Activated CD8-positive, alpha-beta T cell treated with anti-CD3 and anti-CD28 coated beads, Interleukin-2, amount 10 ng/mL, durations not matched to agents 7 days and 5 days (primary cell): ENCODE results near the gene DENND4B. TPM values are rescaled to one million over a fixed set of nuclear protein-coding genes. Genes with fewer than 3 reads are reported as not detected.
"Not testable (repeated sequence)": the region's sequence is repeated elsewhere in the genome, so short reads cannot be mapped to it uniquely, and the experiment has no call there.

Source experiments
- ATAC-seq: fragments of 150-1000 bp; cut with Tn5 transposase; one replicate; pipeline ENCODE4 v1.10.0; 2021; ENCODE audit warnings: moderate library complexity
- CTCF ChIA-PET: fragments of 350-600 bp; sonication (Branson Sonifier 250); formaldehyde crosslinking; loops from one replicate; lab custom pipeline; 2021; ENCODE audit warnings: antibody characterized with exemption; lab: Charles Lee
- POLR2A ChIA-PET: fragments of 350-600 bp; sonication (Branson Sonifier 250); formaldehyde crosslinking; loops from one replicate; lab custom pipeline; 2021; ENCODE audit warnings: antibody characterized with exemption; lab: Charles Lee
- DNase-seq: peaks from one replicate; pipeline ENCODE4 v3.0.0-alpha.2; 2020
- H3K27ac Mint-ChIP-seq: one replicate; pipeline ENCODE4 v1.8.0; 2021; ENCODE audit warnings: mild to moderate bottlenecking, mixed read lengths
- H3K27me3 Mint-ChIP-seq: one replicate; pipeline ENCODE4 v1.8.0; 2021; ENCODE audit warnings: low read depth, mixed read lengths
- H3K36me3 Mint-ChIP-seq: one replicate; pipeline ENCODE4 v1.8.0; 2021; ENCODE audit warnings: low read depth, mixed read lengths
- H3K4me1 Mint-ChIP-seq: one replicate; pipeline ENCODE4 v1.8.0; 2021; ENCODE audit warnings: low read depth, mixed read lengths
- H3K4me3 Mint-ChIP-seq: one replicate; pipeline ENCODE4 v1.8.0; 2021; ENCODE audit warnings: mild to moderate bottlenecking, mixed read lengths
- H3K9me3 Mint-ChIP-seq: one replicate; pipeline ENCODE4 v1.8.0; 2022; ENCODE audit warnings: mixed read lengths; ENCODE audit not compliant: insufficient read depth
- total RNA-seq, 2 experiments: library from RNA; stranded (reverse); gene quantifications; one replicate each; pipeline ENCODE4 v1.2.3, GENCODE V29; 2021

The DENND4B gene
- total RNA-seq, 2 experiments from 2014 or later = 140 to 143 TPM

GRCh38 chr1:153907134-153907533 is 39.4 kb downstream of the DENND4B start:
- H3K36me3 Mint-ChIP-seq = peaks cover 27% of the 10 kb centered on the region
- ATAC-seq (no peak), DNase-seq (no peak)
- H3K9me3 Mint-ChIP-seq = no peaks in the 10 kb centered on the region
- no peaks in the 10 kb centered on the region for H3K27me3 Mint-ChIP-seq
- H3K4me3 Mint-ChIP-seq = no peak overlapping the region
- ChIA-PET POLR2A (no interaction called here), CTCF (no interaction called here)
- peaks cover 15% of the 10 kb centered on the region for H3K4me1 Mint-ChIP-seq
- H3K27ac Mint-ChIP-seq = no peak overlapping the region

GRCh38 chr1:153906396-153906795 is 40.1 kb downstream of the DENND4B start:
- H3K36me3 Mint-ChIP-seq = peaks cover 22% of the 10 kb centered on the region

DNA sequence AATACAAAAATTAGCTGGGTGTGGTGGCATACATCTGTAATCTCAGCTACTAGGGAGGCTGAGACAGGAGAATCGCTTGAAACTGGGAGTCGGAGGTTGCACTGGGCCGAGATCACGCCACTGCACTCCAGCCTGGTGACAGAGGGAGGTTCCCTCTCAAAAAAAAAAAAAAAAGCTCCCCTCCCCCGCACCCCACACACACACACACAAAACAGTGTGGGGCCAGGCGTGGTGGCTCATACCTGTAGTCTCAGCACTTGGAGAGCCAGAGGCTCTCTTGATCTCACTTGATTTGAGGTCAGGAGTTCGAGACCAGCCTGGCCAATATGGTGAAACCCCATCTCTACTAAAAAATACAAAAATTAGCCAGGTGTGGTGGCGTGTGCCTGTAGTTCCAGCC is 40.6 kb downstream of the DENND4B start:
- H3K27me3 Mint-ChIP-seq, ATAC-seq, POLR2A ChIA-PET, H3K27ac Mint-ChIP-seq, H3K4me3 Mint-ChIP-seq, H3K9me3 Mint-ChIP-seq, H3K4me1 Mint-ChIP-seq, DNase-seq, CTCF ChIA-PET: not testable (repeated sequence)
- peaks cover 21% of the 10 kb centered on the region for H3K36me3 Mint-ChIP-seq

More at GRCh38 chr1:153906396-153906795, 40.1 kb downstream of the DENND4B start:
- H3K4me3 Mint-ChIP-seq = no peak overlapping the region
- ChIA-PET POLR2A (no interaction called here), CTCF (no interaction called here)
- no peaks in the 10 kb centered on the region for H3K9me3 Mint-ChIP-seq
- H3K4me1 Mint-ChIP-seq = peaks cover 12% of the 10 kb centered on the region
- no peak for DNase-seq
- H3K27me3 Mint-ChIP-seq = no peaks in the 10 kb centered on the region
- no peak for ATAC-seq
- H3K27ac Mint-ChIP-seq = peak overlapping the region; percentile 8

- Mint-ChIP-seq H3K27me3 (no peaks in the 10 kb centered on the region), H3K36me3 (peaks cover 26% of the 10 kb centered on the region), H3K9me3 (no peaks in the 10 kb centered on the region), H3K27ac (no peak overlapping the region), H3K4me3 (no peak overlapping the region), H3K4me1 (peaks cover 11% of the 10 kb centered on the region)
- CTCF ChIA-PET = no interaction called here
- POLR2A ChIA-PET = no interaction called here
- DNase-seq (no peak), ATAC-seq (no peak)
Observed at GRCh38 chr1:153903841-153904455, 42.6 kb downstream of the DENND4B start.

DNA sequence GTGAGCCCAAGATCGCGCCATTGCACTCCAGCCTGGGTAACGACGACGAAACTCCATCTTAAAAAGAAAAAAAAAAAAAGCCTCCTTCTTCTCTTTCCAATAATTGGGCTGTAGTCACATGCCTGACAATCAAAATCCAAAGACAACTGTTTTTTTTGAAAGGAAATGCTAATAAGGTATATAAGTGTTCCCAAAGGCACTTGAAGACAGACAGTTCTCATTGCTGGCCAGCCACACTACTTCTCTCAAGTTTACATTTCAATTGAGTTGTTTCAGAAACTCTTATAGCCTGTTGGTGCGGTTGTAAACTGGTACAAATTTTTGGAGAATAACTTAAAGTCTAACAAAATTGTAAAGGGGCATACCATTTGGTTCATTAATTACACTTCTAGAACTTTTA is 47.0 kb downstream of the DENND4B start:
- DNase-seq (no peak), ATAC-seq (no peak)
- CTCF ChIA-PET = no interaction called here
- Mint-ChIP-seq H3K4me1 (peaks cover 12% of the 10 kb centered on the region), H3K27me3 (no peaks in the 10 kb centered on the region), H3K27ac (no peak overlapping the region), H3K4me3 (no peak overlapping the region), H3K9me3 (no peaks in the 10 kb centered on the region), H3K36me3 (peaks cover 25% of the 10 kb centered on the region)
- POLR2A ChIA-PET = interaction anchor here (1.0 kb wide), 1 partner anchor 46 kb away, joined by 3 read pairs; no protein-coding TSS in a partner anchor

DNA sequence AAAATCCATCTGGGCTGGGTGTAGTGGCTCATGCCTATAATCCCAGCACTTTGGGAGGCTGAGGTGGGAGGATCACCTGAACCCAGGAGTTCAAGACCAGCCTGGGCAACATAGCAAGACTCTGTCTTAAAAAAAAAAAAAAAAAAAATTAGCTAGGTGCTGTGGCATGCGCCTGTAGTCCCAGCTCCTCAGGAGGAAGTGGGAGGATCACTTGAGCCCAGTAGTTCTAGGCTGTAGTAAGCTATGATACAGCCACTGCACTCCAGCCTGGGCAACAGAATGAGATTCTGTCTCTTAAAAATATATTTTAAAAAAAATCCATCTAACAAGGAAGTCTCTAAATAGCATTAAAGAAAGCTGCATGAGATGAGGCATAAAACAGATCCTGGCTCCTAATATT is 50.7 kb downstream of the DENND4B start:
- H3K4me3 Mint-ChIP-seq, H3K27me3 Mint-ChIP-seq, DNase-seq, ATAC-seq, H3K9me3 Mint-ChIP-seq: not testable (repeated sequence)
- Mint-ChIP-seq H3K27ac (peak overlapping the region; percentile 31), H3K4me1 (peaks cover 20% of the 10 kb centered on the region), H3K36me3 (peaks cover 37% of the 10 kb centered on the region)
- ChIA-PET CTCF (interaction anchor here (1.0 to 1.4 kb wide), 2 partner anchors 13 to 21 kb away, joined by 3 to 4 read pairs; no protein-coding TSS in a partner anchor), POLR2A (interaction anchor here (0.7 kb wide), 1 partner anchor 35 kb away, joined by 3 read pairs; no protein-coding TSS in a partner anchor)

GRCh38 chr1:153891042-153891441 is 55.5 kb downstream of the DENND4B start:
- ATAC-seq, H3K4me3 Mint-ChIP-seq, DNase-seq, H3K27ac Mint-ChIP-seq, CTCF ChIA-PET, H3K27me3 Mint-ChIP-seq, POLR2A ChIA-PET, H3K9me3 Mint-ChIP-seq: not testable (repeated sequence)
- peaks cover 41% of the 10 kb centered on the region for H3K36me3 Mint-ChIP-seq
- peaks cover 30% of the 10 kb centered on the region for H3K4me1 Mint-ChIP-seq

GRCh38 chr1:153888533-153888932 is 58.0 kb downstream of the DENND4B start:
- CTCF ChIA-PET = interaction anchor here (1.0 to 1.1 kb wide), 2 partner anchors 8 to 35 kb away, joined by 3 to 4 read pairs; no protein-coding TSS in a partner anchor
- Mint-ChIP-seq H3K4me3 (peak overlapping the region; percentile 32), H3K4me1 (peaks cover 22% of the 10 kb centered on the region)

GRCh38 chr1:153886127-153886526 is 60.4 kb downstream of the DENND4B start:
- Mint-ChIP-seq H3K4me3 (no peak overlapping the region), H3K36me3 (peaks cover 29% of the 10 kb centered on the region), H3K27ac (no peak overlapping the region), H3K9me3 (no peaks in the 10 kb centered on the region), H3K4me1 (peaks cover 21% of the 10 kb centered on the region), H3K27me3 (no peaks in the 10 kb centered on the region)
- ChIA-PET POLR2A (interaction anchor here (0.6 kb wide), 2 partner anchors 24 to 308 kb away, joined by 3 to 4 read pairs; no protein-coding TSS in a partner anchor), CTCF (no interaction called here)
- no peak for ATAC-seq
- no peak for DNase-seq

More at GRCh38 chr1:153888533-153888932, 58.0 kb downstream of the DENND4B start:
- Mint-ChIP-seq H3K27me3 (no peaks in the 10 kb centered on the region), H3K36me3 (peaks cover 40% of the 10 kb centered on the region), H3K27ac (peak overlapping the region; percentile 61), H3K9me3 (no peaks in the 10 kb centered on the region)
- DNase-seq = no peak
- POLR2A ChIA-PET = no interaction called here
- ATAC-seq = peak; percentile 75

- CTCF ChIA-PET = interaction anchor here (1.1 to 1.2 kb wide), 2 partner anchors 12 to 63 kb away, joined by 3 to 4 read pairs; partner anchors contain the start of gene DENND4B
- POLR2A ChIA-PET = interaction anchor here (0.6 to 0.9 kb wide), 3 partner anchors 40 to 153 kb away, joined by 3 read pairs; no protein-coding TSS in a partner anchor
- H3K4me3 Mint-ChIP-seq = no peak overlapping the region
Observed at GRCh38 chr1:153883223-153883622, 63.3 kb downstream of the DENND4B start.

GRCh38 chr1:153882296-153882912 is 64.1 kb downstream of the DENND4B start:
- ATAC-seq (no peak), DNase-seq (no peak)
- Mint-ChIP-seq H3K27ac (no peak overlapping the region), H3K27me3 (no peaks in the 10 kb centered on the region), H3K36me3 (peaks cover 14% of the 10 kb centered on the region), H3K4me1 (peaks cover 4% of the 10 kb centered on the region), H3K9me3 (no peaks in the 10 kb centered on the region), H3K4me3 (no peak overlapping the region)
- ChIA-PET POLR2A (interaction anchor here (0.6 kb wide), 1 partner anchor 119 kb away, joined by 3 read pairs; no protein-coding TSS in a partner anchor), CTCF (interaction anchor here (1.2 to 2.0 kb wide), 2 partner anchors 11 to 64 kb away, joined by 3 to 5 read pairs; partner anchors contain the start of gene DENND4B)

More at GRCh38 chr1:153883223-153883622, 63.3 kb downstream of the DENND4B start:
- Mint-ChIP-seq H3K36me3 (peaks cover 16% of the 10 kb centered on the region), H3K27ac (no peak overlapping the region), H3K4me1 (peaks cover 10% of the 10 kb centered on the region), H3K27me3 (no peaks in the 10 kb centered on the region), H3K9me3 (no peaks in the 10 kb centered on the region)
- ATAC-seq = no peak
- DNase-seq = no peak
